Measurements from ENCODE around the gene ZNF738.

DNA sequence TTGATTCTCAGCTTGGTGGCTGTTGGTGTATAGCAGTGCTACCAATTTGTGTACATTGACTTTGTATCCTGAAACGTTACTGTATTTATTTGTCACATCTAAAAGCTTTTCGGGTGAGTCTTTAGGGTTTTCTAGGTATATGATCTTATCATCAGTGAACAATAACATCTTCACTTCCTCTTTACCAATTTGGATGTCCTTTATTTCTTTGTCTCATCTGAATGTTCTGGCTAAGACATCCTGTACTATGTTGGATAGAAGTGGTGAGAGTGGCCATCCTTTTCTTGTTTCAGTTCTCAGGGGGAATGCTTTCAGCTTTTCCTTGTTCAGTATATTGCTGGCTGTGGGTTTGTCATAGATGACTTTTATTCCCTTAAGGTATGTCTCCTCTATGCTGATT, 6.0 kb upstream of the ZNF738 start:
- TF ChIP-seq TCF12 (IDR thresholded peaks at IDR 0.05; ENCODE audit: low read depth) (no peak), EP300 (IDR thresholded peaks at IDR 0.05; ENCODE audit: borderline replicate concordance) (no peak), RAD21 (IDR thresholded peaks at IDR 0.05; ENCODE audit: low read depth) (no peak), NFIC (IDR thresholded peaks at IDR 0.05) (no peak), CEBPB (IDR thresholded peaks at IDR 0.05) (no peak), TAF1 (IDR thresholded peaks at IDR 0.05; ENCODE audit: low read depth) (no peak), FOXM1 (IDR thresholded peaks at IDR 0.05; ENCODE audit: borderline replicate concordance, low read depth) (no peak), TEAD4 (IDR thresholded peaks at IDR 0.05) (no peak), CREB1 (IDR thresholded peaks at IDR 0.05; ENCODE audit: low read depth) (no peak)
- TF ChIP-seq, protein P1, sequence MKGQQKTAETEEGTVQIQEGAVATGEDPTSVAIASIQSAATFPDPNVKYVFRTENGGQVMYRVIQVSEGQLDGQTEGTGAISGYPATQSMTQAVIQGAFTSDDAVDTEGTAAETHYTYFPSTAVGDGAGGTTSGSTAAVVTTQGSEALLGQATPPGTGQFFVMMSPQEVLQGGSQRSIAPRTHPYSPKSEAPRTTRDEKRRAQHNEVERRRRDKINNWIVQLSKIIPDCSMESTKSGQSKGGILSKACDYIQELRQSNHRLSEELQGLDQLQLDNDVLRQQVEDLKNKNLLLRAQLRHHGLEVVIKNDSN (IDR thresholded peaks at IDR 0.05): no peak
- TF ChIP-seq, protein P2, sequence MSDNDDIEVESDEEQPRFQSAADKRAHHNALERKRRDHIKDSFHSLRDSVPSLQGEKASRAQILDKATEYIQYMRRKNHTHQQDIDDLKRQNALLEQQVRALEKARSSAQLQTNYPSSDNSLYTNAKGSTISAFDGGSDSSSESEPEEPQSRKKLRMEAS (IDR thresholded peaks at IDR 0.05): no peak
- TF ChIP-seq, protein P3, sequence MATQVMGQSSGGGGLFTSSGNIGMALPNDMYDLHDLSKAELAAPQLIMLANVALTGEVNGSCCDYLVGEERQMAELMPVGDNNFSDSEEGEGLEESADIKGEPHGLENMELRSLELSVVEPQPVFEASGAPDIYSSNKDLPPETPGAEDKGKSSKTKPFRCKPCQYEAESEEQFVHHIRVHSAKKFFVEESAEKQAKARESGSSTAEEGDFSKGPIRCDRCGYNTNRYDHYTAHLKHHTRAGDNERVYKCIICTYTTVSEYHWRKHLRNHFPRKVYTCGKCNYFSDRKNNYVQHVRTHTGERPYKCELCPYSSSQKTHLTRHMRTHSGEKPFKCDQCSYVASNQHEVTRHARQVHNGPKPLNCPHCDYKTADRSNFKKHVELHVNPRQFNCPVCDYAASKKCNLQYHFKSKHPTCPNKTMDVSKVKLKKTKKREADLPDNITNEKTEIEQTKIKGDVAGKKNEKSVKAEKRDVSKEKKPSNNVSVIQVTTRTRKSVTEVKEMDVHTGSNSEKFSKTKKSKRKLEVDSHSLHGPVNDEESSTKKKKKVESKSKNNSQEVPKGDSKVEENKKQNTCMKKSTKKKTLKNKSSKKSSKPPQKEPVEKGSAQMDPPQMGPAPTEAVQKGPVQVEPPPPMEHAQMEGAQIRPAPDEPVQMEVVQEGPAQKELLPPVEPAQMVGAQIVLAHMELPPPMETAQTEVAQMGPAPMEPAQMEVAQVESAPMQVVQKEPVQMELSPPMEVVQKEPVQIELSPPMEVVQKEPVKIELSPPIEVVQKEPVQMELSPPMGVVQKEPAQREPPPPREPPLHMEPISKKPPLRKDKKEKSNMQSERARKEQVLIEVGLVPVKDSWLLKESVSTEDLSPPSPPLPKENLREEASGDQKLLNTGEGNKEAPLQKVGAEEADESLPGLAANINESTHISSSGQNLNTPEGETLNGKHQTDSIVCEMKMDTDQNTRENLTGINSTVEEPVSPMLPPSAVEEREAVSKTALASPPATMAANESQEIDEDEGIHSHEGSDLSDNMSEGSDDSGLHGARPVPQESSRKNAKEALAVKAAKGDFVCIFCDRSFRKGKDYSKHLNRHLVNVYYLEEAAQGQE (IDR thresholded peaks at IDR 0.05; ENCODE audit: low read depth): no peak

Measured in Ishikawa (cell line).